ENCODE data around the gene GJA1. TPM values are rescaled to one million over a fixed set of nuclear protein-coding genes. Genes with fewer than 3 reads are reported as not detected.

The GJA1 gene
- total RNA-seq, 1 experiment from 2014 or later = 120 TPM

DNA sequence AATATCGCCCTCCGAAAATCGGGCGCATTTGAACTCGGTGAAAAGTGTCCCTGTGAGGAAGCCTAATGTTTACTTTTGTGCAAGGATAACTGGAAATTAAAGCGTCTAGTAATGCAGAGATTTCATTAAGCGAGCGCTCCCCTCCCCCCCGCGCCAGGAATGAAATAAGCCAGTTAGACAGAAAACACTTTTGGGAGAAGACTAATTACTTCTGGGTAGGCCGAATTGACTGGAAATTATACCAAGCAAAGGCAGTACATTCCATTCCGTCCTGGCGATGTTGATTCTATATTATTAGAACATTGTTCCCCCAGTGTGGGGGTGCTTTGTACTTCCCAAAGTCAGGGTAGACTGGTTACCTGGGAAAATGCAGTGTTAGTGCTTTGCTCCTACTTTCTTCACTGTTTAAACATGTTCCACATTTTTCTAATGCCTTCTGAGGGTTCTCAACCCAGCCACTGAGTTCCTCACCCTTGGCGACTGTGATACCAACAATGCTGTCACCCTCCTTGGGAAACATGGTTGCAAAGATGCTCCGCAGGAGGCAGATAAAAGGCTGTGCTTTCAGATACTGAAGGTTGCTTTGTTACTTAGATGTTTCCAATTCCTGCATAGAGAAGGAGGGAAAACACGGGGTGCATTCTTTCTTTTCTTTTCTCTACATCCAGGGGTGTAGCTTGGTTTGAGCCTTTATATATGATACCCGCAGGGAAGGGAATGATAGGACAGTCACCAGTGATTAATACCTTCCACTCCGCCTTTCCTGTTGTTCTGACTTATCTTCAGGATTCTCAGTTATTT is 2.6 kb downstream of the GJA1 start:
- no TSS peak for BruUV-seq (replicated peaks)
- DNase-seq (ENCODE audit: low spot score) = peak; percentile 58
- Histone ChIP-seq H3K4me3 (ENCODE audit: low read depth, low read length, poor library complexity, severe bottlenecking) (peak overlapping the region; percentile 75), H3K4me1 (ENCODE audit: insufficient read depth, low read length, poor library complexity, severe bottlenecking) (peaks cover 53% of the 10 kb centered on the region), H3K36me3 (ENCODE audit: insufficient read depth, low read length, poor library complexity, severe bottlenecking) (no peaks in the 10 kb centered on the region), H3K27me3 (replicated peaks; ENCODE audit: insufficient read depth, low read depth, low read length, poor library complexity) (no peaks in the 10 kb centered on the region), H3K9me3 (ENCODE audit: low read depth, low read length, poor library complexity, severe bottlenecking) (no peaks in the 10 kb centered on the region), H3K27ac (ENCODE audit: low read depth, low read length, poor library complexity, severe bottlenecking) (peak overlapping the region; percentile 81)
- no peak for TF ChIP-seq EZH2 (IDR thresholded peaks at IDR 0.05; ENCODE audit: borderline replicate concordance, low read depth, low read length, poor library complexity, severe bottlenecking)
- TF ChIP-seq, protein P1, sequence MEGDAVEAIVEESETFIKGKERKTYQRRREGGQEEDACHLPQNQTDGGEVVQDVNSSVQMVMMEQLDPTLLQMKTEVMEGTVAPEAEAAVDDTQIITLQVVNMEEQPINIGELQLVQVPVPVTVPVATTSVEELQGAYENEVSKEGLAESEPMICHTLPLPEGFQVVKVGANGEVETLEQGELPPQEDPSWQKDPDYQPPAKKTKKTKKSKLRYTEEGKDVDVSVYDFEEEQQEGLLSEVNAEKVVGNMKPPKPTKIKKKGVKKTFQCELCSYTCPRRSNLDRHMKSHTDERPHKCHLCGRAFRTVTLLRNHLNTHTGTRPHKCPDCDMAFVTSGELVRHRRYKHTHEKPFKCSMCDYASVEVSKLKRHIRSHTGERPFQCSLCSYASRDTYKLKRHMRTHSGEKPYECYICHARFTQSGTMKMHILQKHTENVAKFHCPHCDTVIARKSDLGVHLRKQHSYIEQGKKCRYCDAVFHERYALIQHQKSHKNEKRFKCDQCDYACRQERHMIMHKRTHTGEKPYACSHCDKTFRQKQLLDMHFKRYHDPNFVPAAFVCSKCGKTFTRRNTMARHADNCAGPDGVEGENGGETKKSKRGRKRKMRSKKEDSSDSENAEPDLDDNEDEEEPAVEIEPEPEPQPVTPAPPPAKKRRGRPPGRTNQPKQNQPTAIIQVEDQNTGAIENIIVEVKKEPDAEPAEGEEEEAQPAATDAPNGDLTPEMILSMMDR (conservative IDR thresholded peaks at IDR 0.05; ENCODE audit: low read depth, low read length) = no peak
- ChIA-PET CTCF (interaction anchor here (0.7 kb wide), 1 partner anchor 21 kb away, joined by 7 read pairs; no protein-coding TSS in a partner anchor), POLR2A (ENCODE audit: low non-redundant PET) (interaction anchor here (0.7 kb wide), 2 partner anchors 331 to 554 kb away, joined by 3 to 15 read pairs; no protein-coding TSS in a partner anchor)
- intact Hi-C loops (cut with micrococcal nuclease; ENCODE audit: unreplicated experiment) = loop anchor here (10.0 kb wide), 2 partner anchors 227 to 1097 kb away; no protein-coding TSS in a partner anchor

DNA sequence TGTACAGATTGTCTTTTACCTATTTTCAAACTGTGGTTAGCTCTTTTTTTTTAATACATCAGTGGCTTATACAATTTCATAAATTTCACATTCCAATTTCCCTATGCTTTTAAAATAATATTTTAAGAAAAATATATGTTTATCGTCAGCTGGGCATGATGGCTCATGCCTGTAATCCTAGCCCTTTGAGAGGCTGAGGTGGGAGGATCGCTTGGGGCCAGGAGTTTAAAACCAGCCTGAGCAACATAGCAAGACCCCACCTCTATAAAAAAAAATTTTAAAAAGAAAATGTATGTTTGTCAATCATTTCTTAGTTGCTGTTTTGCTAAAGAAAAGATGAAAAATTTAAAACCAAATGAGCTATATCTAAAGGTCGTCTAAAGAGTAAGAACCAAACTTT is 3.4 kb downstream of the GJA1 start:
- H3K27me3 ChIP-seq (replicated peaks; ENCODE audit: insufficient read depth, low read depth, low read length, poor library complexity) = no peaks in the 10 kb centered on the region
- TF ChIP-seq, protein P1 (conservative IDR thresholded peaks at IDR 0.05; ENCODE audit: low read depth, low read length) = no peak
- no peak for TF ChIP-seq EZH2 (IDR thresholded peaks at IDR 0.05; ENCODE audit: borderline replicate concordance, low read depth, low read length, poor library complexity, severe bottlenecking)
- CTCF ChIA-PET = no interaction called here
- intact Hi-C loops (cut with micrococcal nuclease; ENCODE audit: unreplicated experiment) = loop anchor here (10.0 kb wide), 2 partner anchors 226 to 1096 kb away; no protein-coding TSS in a partner anchor
- no peaks in the 10 kb centered on the region for H3K36me3 ChIP-seq (ENCODE audit: insufficient read depth, low read length, poor library complexity, severe bottlenecking)
- peak overlapping the region; percentile 75 for H3K4me3 ChIP-seq (ENCODE audit: low read depth, low read length, poor library complexity, severe bottlenecking)
- POLR2A ChIA-PET (ENCODE audit: low non-redundant PET) = no interaction called here
- H3K27ac ChIP-seq (ENCODE audit: low read depth, low read length, poor library complexity, severe bottlenecking) = no peak overlapping the region
- no TSS peak for BruUV-seq (replicated peaks)
- DNase-seq (ENCODE audit: low spot score) = no peak
- H3K4me1 ChIP-seq (ENCODE audit: insufficient read depth, low read length, poor library complexity, severe bottlenecking) = peaks cover 59% of the 10 kb centered on the region
- H3K9me3 ChIP-seq (ENCODE audit: low read depth, low read length, poor library complexity, severe bottlenecking) = no peaks in the 10 kb centered on the region

DNA sequence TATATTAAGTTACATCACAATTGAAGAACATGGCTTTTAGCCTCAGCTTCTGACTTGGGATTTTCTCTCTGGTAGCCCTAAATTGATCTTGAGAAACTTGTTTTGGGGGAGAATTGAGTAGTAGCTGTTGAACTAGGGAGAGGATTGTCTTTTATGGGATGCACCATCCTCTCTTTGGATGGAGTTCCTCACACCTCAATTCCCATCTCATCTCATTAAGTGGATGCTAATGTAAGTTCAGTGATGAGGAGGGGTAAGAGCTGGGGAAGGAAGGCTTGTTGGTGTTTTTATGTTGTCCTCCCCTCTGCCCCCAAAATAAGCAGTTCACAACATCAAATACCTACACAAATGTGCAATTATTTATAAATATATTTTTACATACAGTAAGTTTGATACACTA is 4.0 kb downstream of the GJA1 start:
- Histone ChIP-seq H3K27ac (ENCODE audit: low read depth, low read length, poor library complexity, severe bottlenecking) (no peak overlapping the region), H3K4me1 (ENCODE audit: insufficient read depth, low read length, poor library complexity, severe bottlenecking) (peaks cover 60% of the 10 kb centered on the region), H3K4me3 (ENCODE audit: low read depth, low read length, poor library complexity, severe bottlenecking) (peak overlapping the region; percentile 4), H3K27me3 (replicated peaks; ENCODE audit: insufficient read depth, low read depth, low read length, poor library complexity) (no peaks in the 10 kb centered on the region), H3K36me3 (ENCODE audit: insufficient read depth, low read length, poor library complexity, severe bottlenecking) (no peaks in the 10 kb centered on the region), H3K9me3 (ENCODE audit: low read depth, low read length, poor library complexity, severe bottlenecking) (no peaks in the 10 kb centered on the region)
- DNase-seq (ENCODE audit: low spot score) = no peak
- TF ChIP-seq EZH2 (IDR thresholded peaks at IDR 0.05; ENCODE audit: borderline replicate concordance, low read depth, low read length, poor library complexity, severe bottlenecking) = no peak
- intact Hi-C loops (cut with micrococcal nuclease; ENCODE audit: unreplicated experiment) = loop anchor here (10.0 kb wide), 2 partner anchors 225 to 1095 kb away; no protein-coding TSS in a partner anchor
- BruUV-seq (replicated peaks) = no TSS peak
- POLR2A ChIA-PET (ENCODE audit: low non-redundant PET) = no interaction called here
- CTCF ChIA-PET = no interaction called here
